ENCODE results near the gene SPATA33. TPM values are rescaled to one million over a fixed set of nuclear protein-coding genes. Genes with fewer than 3 reads are reported as not detected.

SPATA33 gene
- total and polyA plus RNA-seq, 2 donors (not counting 1 experiment from before 2014, with no cell fraction given), result 3.6 to 15.0 TPM

DNA sequence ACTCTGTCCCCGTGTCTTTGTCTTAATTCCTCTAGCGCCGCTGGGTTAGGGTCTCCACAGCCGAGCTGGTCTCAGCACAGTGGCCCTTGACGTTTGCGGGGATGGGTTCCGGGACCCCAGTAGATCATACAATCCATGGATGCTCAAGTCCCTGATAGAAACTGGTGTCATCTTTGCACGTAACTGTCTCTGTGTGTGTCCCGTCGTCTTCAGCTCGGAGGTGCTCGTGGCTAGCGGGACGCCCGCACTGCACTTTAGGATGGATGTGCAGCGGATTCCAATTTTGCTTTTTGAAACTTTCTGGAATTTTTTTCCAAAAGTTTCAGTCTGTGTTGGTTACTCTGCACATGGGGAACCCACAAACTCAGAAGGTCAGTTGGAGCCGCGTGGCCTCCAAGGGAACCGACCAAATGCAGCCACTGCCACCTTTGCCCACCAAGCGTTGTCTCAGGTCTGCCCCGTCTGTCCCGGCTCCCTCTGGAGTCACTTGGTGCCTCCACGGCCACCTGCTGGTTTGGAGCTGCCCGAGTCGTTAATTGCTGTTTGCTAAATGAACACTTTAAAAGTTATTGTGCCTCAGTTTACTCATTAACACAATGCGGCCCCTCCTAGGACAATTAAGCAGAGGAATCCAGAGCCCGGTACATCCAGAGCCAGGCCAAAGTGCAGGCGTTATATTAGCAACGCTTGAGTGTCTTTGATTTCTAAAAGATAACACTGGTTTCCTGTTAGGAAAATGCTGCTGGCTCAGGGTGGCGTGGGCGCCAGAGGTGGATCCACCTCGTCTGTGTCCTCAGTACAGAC is 49.5 kb upstream of the SPATA33 start:
- Histone ChIP-seq H3K9ac (ENCODE audit: low read length) (no peak overlapping the region), H3K4me3 (ENCODE audit: control extremely low read depth in 1 of 5, extremely low read depth in 1 of 5, insufficient read depth in 1 of 5, low read depth in 2 of 5, low read length in 4 of 5) (no peak overlapping the region), H3K79me2 (ENCODE audit: control insufficient read depth, insufficient read depth, low read length) (no peaks in the 10 kb centered on the region), H3K9me3 (ENCODE audit: control extremely low read depth in 1 of 3, control insufficient read depth in 2 of 3, insufficient read depth in 1 of 3, low read length in 2 of 3) (no peaks in the 10 kb centered on the region), H2AFZ (ENCODE audit: insufficient read depth, low read depth, low read length, poor library complexity, severe bottlenecking) (no peak overlapping the region), H4K20me1 (ENCODE audit: control insufficient read depth, insufficient read depth, low read length, poor library complexity, severe bottlenecking) (no peaks in the 10 kb centered on the region), H3K4me2 (replicated peaks; ENCODE audit: low read depth, low read length, poor library complexity, severe bottlenecking) (no peak overlapping the region), H3K36me3 (replicated peaks in 1 of 2; ENCODE audit: control extremely low read depth in 1 of 2, control insufficient read depth in 1 of 2, extremely low read depth in 1 of 2, insufficient read depth in 2 of 2, low read length in 1 of 2) (no peaks in the 10 kb centered on the region), H3K27ac (ENCODE audit: low read length in 2 of 2) (no peak overlapping the region), H3K27me3 (replicated peaks in 1 of 4; ENCODE audit: control extremely low read depth in 1 of 4, control insufficient read depth in 3 of 4, insufficient read depth in 4 of 4, low read length in 3 of 4) (peaks cover 0 to under 1% (median 0%) of the 10 kb centered on the region in 4 experiments), H3K4me1 (ENCODE audit: control insufficient read depth in 2 of 2, insufficient read depth in 2 of 2, low read length in 2 of 2) (no peaks in the 10 kb centered on the region)
- ATAC-seq (ENCODE audit: low read depth) (no peak), DNase-seq (no peak)
- H3K27me3 Mint-ChIP-seq, result peaks cover 12% of the 10 kb centered on the region
- peaks cover under 1% of the 10 kb centered on the region for H3K4me1 Mint-ChIP-seq
- 84% methylated on average over 31 of the region's 32 CpGs for WGBS (ENCODE audit: insufficient coverage)
- H3K9me3 Mint-ChIP-seq (ENCODE audit: insufficient read depth), result no peaks in the 10 kb centered on the region
- ChIA-PET CTCF (no interaction called here), POLR2A (no interaction called here)
- TF ChIP-seq, protein P1, sequence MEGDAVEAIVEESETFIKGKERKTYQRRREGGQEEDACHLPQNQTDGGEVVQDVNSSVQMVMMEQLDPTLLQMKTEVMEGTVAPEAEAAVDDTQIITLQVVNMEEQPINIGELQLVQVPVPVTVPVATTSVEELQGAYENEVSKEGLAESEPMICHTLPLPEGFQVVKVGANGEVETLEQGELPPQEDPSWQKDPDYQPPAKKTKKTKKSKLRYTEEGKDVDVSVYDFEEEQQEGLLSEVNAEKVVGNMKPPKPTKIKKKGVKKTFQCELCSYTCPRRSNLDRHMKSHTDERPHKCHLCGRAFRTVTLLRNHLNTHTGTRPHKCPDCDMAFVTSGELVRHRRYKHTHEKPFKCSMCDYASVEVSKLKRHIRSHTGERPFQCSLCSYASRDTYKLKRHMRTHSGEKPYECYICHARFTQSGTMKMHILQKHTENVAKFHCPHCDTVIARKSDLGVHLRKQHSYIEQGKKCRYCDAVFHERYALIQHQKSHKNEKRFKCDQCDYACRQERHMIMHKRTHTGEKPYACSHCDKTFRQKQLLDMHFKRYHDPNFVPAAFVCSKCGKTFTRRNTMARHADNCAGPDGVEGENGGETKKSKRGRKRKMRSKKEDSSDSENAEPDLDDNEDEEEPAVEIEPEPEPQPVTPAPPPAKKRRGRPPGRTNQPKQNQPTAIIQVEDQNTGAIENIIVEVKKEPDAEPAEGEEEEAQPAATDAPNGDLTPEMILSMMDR (IDR thresholded peaks at IDR 0.05), result no peak
- no peak overlapping the region for H3K4me3 Mint-ChIP-seq
- intact Hi-C loops (cut with micrococcal nuclease), result no loop called here
- no peak overlapping the region for H3K27ac Mint-ChIP-seq

DNA sequence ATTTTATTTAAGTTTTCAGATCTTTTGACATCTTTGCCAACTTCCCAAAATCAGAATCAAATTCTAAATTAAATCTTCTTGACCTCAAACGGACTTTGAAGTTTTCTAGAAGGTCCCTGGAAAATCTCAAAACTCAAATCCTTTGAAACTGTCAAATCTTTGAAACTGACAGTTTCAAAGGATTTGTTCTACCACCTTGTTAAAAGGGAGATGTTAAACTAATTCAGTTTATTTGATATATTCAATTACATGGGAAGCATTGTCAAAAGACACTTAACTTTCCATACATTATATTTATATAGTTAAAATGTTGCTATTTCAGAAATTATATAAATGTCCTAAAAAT is 47.6 kb upstream of the SPATA33 start:
- Mint-ChIP-seq H3K27me3 (peaks cover 12% of the 10 kb centered on the region), H3K9me3 (ENCODE audit: insufficient read depth) (no peaks in the 10 kb centered on the region), H3K27ac (no peak overlapping the region), H3K4me3 (no peak overlapping the region), H3K4me1 (no peaks in the 10 kb centered on the region)
- Histone ChIP-seq H3K4me2 (replicated peaks; ENCODE audit: low read depth, low read length, poor library complexity, severe bottlenecking) (no peak overlapping the region), H3K9ac (ENCODE audit: low read length) (no peak overlapping the region), H3K4me1 (ENCODE audit: control insufficient read depth in 2 of 2, insufficient read depth in 2 of 2, low read length in 2 of 2) (no peaks in the 10 kb centered on the region), H3K79me2 (ENCODE audit: control insufficient read depth, insufficient read depth, low read length) (no peaks in the 10 kb centered on the region), H3K4me3 (ENCODE audit: control extremely low read depth in 1 of 5, extremely low read depth in 1 of 5, insufficient read depth in 1 of 5, low read depth in 2 of 5, low read length in 4 of 5) (no peak overlapping the region), H3K27me3 (replicated peaks in 1 of 4; ENCODE audit: control extremely low read depth in 1 of 4, control insufficient read depth in 3 of 4, insufficient read depth in 4 of 4, low read length in 3 of 4) (peaks cover 0 to 4% (median 0%) of the 10 kb centered on the region in 4 experiments), H3K9me3 (ENCODE audit: control extremely low read depth in 1 of 3, control insufficient read depth in 2 of 3, insufficient read depth in 1 of 3, low read length in 2 of 3) (no peaks in the 10 kb centered on the region), H3K36me3 (replicated peaks in 1 of 2; ENCODE audit: control extremely low read depth in 1 of 2, control insufficient read depth in 1 of 2, extremely low read depth in 1 of 2, insufficient read depth in 2 of 2, low read length in 1 of 2) (no peaks in the 10 kb centered on the region), H4K20me1 (ENCODE audit: control insufficient read depth, insufficient read depth, low read length, poor library complexity, severe bottlenecking) (no peaks in the 10 kb centered on the region), H2AFZ (ENCODE audit: insufficient read depth, low read depth, low read length, poor library complexity, severe bottlenecking) (no peak overlapping the region), H3K27ac (ENCODE audit: low read length in 2 of 2) (no peak overlapping the region)
- DNase-seq, result no peak
- ChIA-PET CTCF (no interaction called here), POLR2A (interaction anchor here (0.6 kb wide), 1 partner anchor 13 kb away, joined by 3 read pairs; no protein-coding TSS in a partner anchor)
- TF ChIP-seq, protein P1 (IDR thresholded peaks at IDR 0.05), result no peak
- TF ChIP-seq EZH2 (IDR thresholded peaks at IDR 0.05; ENCODE audit: borderline replicate concordance, insufficient read depth, low read depth, low read length, poor library complexity, severe bottlenecking), result no peak
- WGBS (ENCODE audit: insufficient coverage), result no CpG with 5 or more reads among the region's 1 CpG
- intact Hi-C loops (cut with micrococcal nuclease), result no loop called here
- ATAC-seq (ENCODE audit: low read depth), result no peak

All from B cell (primary cell).